GM12872 (cell line): ENCODE measurements around the gene MICAL3.

Source experiments
- TF ChIP-seq, protein P1 (sequence below): IDR thresholded peaks from 3 replicates; pipeline ENCODE4 v1.5.1; 2011; ENCODE audit warnings: low read depth, mild to moderate bottlenecking, low read length, moderate library complexity; ENCODE audit not compliant: insufficient read depth

Gene MICAL3

GRCh38 chr22:17794726-17795542 lies 229.4 kb downstream of the MICAL3 start:
- TF ChIP-seq, protein P1, sequence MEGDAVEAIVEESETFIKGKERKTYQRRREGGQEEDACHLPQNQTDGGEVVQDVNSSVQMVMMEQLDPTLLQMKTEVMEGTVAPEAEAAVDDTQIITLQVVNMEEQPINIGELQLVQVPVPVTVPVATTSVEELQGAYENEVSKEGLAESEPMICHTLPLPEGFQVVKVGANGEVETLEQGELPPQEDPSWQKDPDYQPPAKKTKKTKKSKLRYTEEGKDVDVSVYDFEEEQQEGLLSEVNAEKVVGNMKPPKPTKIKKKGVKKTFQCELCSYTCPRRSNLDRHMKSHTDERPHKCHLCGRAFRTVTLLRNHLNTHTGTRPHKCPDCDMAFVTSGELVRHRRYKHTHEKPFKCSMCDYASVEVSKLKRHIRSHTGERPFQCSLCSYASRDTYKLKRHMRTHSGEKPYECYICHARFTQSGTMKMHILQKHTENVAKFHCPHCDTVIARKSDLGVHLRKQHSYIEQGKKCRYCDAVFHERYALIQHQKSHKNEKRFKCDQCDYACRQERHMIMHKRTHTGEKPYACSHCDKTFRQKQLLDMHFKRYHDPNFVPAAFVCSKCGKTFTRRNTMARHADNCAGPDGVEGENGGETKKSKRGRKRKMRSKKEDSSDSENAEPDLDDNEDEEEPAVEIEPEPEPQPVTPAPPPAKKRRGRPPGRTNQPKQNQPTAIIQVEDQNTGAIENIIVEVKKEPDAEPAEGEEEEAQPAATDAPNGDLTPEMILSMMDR, result no peak

DNA sequence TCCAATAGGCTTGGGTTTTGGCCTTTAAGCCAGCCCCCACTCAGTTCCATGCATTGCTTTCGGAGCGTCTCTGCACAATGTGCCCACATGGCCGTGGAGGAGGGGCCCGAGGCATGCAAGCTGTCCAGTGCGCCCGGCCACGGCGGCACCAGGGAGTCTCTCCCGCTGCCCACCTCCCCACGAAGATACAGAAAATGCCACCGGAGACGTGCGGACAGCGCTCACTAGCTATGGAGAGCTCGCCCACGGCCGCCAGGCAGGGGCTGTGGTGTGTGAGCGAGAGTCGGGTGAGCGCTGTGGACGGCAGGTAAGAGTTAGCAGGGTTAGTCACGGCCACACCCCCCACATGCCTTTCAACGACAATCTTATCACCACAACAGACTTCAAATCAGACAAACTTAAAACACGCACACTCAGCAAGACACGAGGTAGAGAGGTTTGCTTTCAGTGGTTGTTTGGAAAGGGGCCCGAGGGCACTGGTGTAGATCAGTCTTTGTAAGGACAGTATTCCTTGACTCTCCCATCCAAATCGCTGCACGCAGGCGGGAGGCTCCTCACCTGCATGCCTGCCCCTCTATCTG lies 231.4 kb downstream of the MICAL3 start:
- TF ChIP-seq, protein P1, result no peak

DNA sequence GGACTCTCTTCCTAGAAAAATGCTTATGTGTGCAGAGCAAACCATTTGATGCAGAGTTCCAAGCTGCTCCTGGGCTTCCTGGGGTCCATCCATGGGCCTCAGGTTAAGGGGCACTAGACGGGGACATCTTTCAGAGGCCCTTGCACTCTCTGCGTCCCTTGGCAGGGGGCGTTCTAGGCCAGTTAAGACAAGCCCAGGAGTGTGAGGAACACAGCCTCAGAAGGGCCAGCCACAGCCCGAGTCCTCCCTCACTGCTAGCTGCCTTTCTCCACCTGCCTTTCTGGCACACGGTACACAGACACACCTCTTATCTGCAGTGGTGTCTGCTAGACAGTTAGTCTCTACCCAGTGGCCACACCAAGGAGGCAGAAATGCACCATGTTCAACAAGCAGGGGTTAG lies 232.1 kb downstream of the MICAL3 start:
- TF ChIP-seq, protein P1, result peak; percentile 58; the same call in 2 of the 3 replicates

- TF ChIP-seq, protein P1, result no peak
These were observed 233.2 kb downstream of the MICAL3 start for GRCh38 chr22:17791196-17791595.

DNA sequence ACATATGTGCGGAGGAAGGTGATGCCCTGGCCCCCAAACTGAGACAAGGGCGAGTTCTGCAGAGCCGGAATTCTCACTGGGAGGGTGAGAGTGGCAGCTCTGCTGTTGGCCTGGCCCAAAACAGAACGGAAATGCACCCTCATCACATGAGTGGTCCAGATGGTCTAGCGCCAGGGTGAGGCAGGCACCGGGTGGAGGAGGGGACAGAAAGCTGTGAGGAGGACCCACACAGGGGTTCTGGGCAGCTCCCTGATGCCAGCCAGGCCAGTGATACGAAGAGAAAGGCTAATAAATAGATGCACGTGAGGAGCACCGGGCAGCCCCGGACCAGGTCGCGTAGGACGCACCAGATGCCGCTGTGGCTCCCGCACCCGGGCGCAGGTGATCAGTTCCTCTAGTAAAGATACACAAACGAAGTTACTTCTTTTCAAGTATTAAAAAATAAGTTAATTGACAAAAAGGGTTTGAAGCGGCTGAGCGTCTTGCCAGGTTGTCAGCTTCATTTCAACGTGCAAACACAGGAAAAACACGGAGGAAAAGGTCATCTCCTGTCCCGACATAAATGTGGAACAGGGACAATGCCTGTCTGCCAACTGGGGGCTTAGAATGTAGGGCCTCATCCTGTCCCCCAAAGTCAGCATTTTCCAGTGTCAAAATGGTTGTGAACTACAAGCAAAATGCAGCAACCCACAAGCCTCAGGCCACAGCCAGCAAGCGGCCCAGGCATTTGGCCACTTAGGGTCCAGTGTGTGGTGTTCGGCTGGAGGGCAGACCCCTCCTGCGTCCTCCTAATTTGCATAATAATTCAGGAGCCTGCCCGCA lies 234.8 kb downstream of the MICAL3 start:
- TF ChIP-seq, protein P1, result no peak

DNA sequence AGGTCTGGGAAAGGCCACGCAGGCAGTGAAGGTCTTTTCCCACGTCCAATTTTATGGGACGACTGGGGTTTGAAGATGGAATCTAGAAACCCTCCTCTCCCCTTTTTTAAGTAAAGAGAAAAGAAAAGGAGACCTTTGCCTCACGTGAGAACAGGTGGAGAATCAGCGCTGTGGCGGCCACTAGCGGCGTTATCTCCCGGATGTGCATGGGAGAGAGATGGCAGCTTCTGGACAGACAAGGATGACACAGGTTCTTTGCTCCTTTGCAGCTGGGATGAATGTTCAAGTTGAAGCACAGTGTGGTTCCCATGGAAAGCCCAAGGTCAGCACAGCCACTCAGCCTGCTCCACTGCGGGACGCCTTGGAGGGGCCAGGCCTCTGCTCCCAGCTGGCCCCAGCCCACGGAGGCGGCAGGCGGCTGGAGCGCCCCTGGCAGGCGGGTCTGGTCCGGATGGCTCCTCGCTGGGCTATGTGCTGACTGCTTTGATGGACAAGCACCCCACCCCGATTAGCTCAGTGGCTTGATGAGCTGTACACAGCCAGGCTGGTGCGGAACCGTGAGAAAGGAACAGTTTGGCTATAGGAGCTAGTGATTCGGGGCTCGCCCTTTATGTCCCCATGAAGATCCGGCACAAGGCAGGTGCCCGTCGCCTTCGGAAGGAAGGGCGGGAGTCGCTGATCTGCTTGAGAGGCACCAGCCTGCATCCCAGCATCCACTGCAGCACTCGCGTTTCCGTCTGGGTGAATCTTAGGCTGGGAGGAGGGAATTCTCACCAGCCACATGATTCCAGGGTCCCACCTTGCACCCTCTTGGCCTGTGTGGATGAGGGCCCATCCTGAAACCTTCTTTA lies 235.6 kb downstream of the MICAL3 start:
- TF ChIP-seq, protein P1, result no peak
